ENCODE measurements around the gene CELF4. TPM values are rescaled to one million over a fixed set of nuclear protein-coding genes. Genes with fewer than 3 reads are reported as not detected.

CELF4 gene
- total and polyA plus RNA-seq, 2 experiments from 2014 or later, result 0.24 TPM; not detected in 1

DNA sequence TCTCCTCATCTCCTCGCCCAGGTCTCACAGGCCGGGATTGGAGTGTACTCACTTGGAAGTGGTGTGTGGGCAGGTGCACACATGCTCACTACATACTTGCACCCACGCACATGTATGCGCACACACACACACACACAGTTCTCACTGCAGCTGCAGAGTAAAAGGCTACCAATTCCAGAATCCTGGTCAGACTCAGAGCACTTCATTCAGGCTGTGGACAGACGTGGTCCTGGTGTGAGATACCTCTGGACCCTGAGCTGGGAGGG is 19.4 kb downstream of the CELF4 start:
- Histone ChIP-seq H3K4me1 (ENCODE audit: insufficient read depth) (no peaks in the 10 kb centered on the region), H3K4me2 (ENCODE audit: unreplicated experiment) (no peak overlapping the region), H3K79me2 (ENCODE audit: insufficient read depth) (no peaks in the 10 kb centered on the region), H3K27me3 (replicated peaks; ENCODE audit: insufficient read depth) (peaks cover 4% of the 10 kb centered on the region; the same call in 1 of the 2 replicates), H3K9ac (no peak overlapping the region), H3K4me3 (no peak overlapping the region), H3K9me2 (ENCODE audit: insufficient read depth) (no peaks in the 10 kb centered on the region), H3K9me3 (ENCODE audit: low read depth) (no peaks in the 10 kb centered on the region), H3F3A (ENCODE audit: insufficient read depth) (no peaks in the 10 kb centered on the region), H3K27ac (no peak overlapping the region), H4K20me1 (ENCODE audit: insufficient read depth) (no peaks in the 10 kb centered on the region), H2AFZ (no peak overlapping the region), H3K36me3 (ENCODE audit: low read depth) (no peaks in the 10 kb centered on the region)
- TF ChIP-seq EZH2phosphoT487 (IDR thresholded peaks at IDR 0.05; ENCODE audit: insufficient read depth, low read depth), result no peak
- no peak for TF ChIP-seq EZH2 (IDR thresholded peaks at IDR 0.05; ENCODE audit: insufficient read depth, poor library complexity, severe bottlenecking)
- DNase-seq, result no peak
- WGBS, 2 experiments (ENCODE audit: low coverage in 1 of 2, low lambda C conversion rate in 2 of 2, missing lambda C conversion rate in 2 of 2), result 63 to 68% methylated on average over 5 of the region's 5 CpGs
- in situ Hi-C loops (cut with MboI), result no loop called here

DNA sequence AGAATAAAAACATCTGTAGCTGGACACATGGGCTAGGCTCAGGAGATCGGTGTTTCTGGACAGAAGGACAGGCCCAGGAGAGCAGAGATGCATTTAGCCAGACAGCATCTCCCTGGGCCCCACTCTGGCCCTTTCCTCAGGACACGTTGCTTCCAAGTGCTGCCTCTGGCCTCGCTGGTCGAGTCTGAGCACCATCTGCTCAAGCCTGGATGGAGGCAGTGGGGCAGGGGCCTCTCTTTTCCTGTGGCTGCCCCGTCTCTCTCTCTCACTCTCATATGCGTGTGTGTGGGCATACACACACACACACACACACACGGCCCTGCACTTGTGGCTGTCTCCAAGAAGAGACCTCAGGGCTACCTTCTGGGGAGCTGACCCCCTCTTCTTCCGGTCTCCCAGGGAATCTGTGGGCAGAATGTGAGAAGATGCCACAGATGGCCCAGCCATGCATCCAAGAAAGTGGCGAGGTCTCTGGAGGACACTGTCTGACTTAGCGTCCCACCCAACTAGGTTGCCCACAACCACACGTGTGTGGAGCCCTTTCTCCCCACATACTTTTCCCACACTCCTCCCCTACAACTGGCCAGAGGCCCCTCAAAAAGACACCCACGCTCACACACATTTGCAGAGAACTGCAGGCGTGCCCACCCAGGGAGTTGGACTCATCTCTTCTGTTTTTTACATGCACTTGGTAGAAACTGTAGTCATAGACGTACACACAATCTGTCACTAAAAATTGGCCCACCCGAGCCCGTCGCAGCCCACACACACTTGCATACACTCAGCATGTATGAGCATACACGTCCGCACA is 19.9 kb downstream of the CELF4 start:
- H3K4me1 ChIP-seq (ENCODE audit: insufficient read depth), result no peaks in the 10 kb centered on the region
- no peaks in the 10 kb centered on the region for H3F3A ChIP-seq (ENCODE audit: insufficient read depth)
- H3K9me2 ChIP-seq (ENCODE audit: insufficient read depth), result no peaks in the 10 kb centered on the region
- H3K79me2 ChIP-seq (ENCODE audit: insufficient read depth), result no peaks in the 10 kb centered on the region
- no peaks in the 10 kb centered on the region for H4K20me1 ChIP-seq (ENCODE audit: insufficient read depth)
- no peak overlapping the region for H2AFZ ChIP-seq
- DNase-seq, result no peak
- H3K27me3 ChIP-seq (replicated peaks; ENCODE audit: insufficient read depth), result peaks cover 4% of the 10 kb centered on the region; the same call in 1 of the 2 replicates
- in situ Hi-C loops (cut with MboI), result no loop called here
- H3K9ac ChIP-seq, result no peak overlapping the region
- H3K4me3 ChIP-seq, result no peak overlapping the region
- no peaks in the 10 kb centered on the region for H3K9me3 ChIP-seq (ENCODE audit: low read depth)
- H3K27ac ChIP-seq, result no peak overlapping the region
- TF ChIP-seq EZH2 (IDR thresholded peaks at IDR 0.05; ENCODE audit: insufficient read depth, poor library complexity, severe bottlenecking), result no peak
- no peak for TF ChIP-seq EZH2phosphoT487 (IDR thresholded peaks at IDR 0.05; ENCODE audit: insufficient read depth, low read depth)
- WGBS, 2 experiments (ENCODE audit: low coverage in 1 of 2, low lambda C conversion rate in 2 of 2, missing lambda C conversion rate in 2 of 2), result 37 to 44% methylated on average over 19 of the region's 19 CpGs
- H3K4me2 ChIP-seq (ENCODE audit: unreplicated experiment), result no peak overlapping the region
- no peaks in the 10 kb centered on the region for H3K36me3 ChIP-seq (ENCODE audit: low read depth)

DNA sequence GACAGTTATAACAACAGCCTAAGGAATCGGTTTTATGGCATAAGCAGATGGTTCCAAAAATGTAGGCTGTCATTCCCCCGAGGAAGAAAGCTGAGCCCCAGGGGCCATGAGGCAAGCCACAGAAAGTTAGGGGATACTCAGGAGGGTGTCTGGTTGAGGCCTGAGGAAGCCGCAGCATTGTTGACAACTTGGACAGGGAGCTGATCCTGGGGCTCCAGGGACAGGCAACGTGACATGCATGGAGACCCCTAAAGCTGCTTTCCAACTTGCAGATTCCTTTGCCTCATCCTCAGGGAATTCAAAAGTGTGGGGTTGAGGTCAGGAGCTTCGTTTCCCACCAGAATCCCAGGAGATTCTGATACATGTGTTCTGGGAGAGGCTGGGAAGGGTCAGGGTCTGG is 20.9 kb downstream of the CELF4 start:
- Histone ChIP-seq H3F3A (ENCODE audit: insufficient read depth) (no peaks in the 10 kb centered on the region), H3K4me1 (ENCODE audit: insufficient read depth) (no peaks in the 10 kb centered on the region), H3K4me3 (no peak overlapping the region), H3K9ac (no peak overlapping the region), H2AFZ (no peak overlapping the region), H3K27me3 (replicated peaks; ENCODE audit: insufficient read depth) (peaks cover 11% of the 10 kb centered on the region), H3K4me2 (ENCODE audit: unreplicated experiment) (no peak overlapping the region), H3K9me2 (ENCODE audit: insufficient read depth) (no peaks in the 10 kb centered on the region), H3K9me3 (ENCODE audit: low read depth) (no peaks in the 10 kb centered on the region), H3K27ac (no peak overlapping the region), H4K20me1 (ENCODE audit: insufficient read depth) (no peaks in the 10 kb centered on the region), H3K79me2 (ENCODE audit: insufficient read depth) (no peaks in the 10 kb centered on the region), H3K36me3 (ENCODE audit: low read depth) (no peaks in the 10 kb centered on the region)
- TF ChIP-seq EZH2 (IDR thresholded peaks at IDR 0.05; ENCODE audit: insufficient read depth, poor library complexity, severe bottlenecking) (no peak), EZH2phosphoT487 (IDR thresholded peaks at IDR 0.05; ENCODE audit: insufficient read depth, low read depth) (no peak)
- DNase-seq, result no peak
- 36 to 42% methylated on average over 5 of the region's 5 CpGs for WGBS, 2 experiments (ENCODE audit: low coverage in 1 of 2, low lambda C conversion rate in 2 of 2, missing lambda C conversion rate in 2 of 2)
- in situ Hi-C loops (cut with MboI), result no loop called here

DNA sequence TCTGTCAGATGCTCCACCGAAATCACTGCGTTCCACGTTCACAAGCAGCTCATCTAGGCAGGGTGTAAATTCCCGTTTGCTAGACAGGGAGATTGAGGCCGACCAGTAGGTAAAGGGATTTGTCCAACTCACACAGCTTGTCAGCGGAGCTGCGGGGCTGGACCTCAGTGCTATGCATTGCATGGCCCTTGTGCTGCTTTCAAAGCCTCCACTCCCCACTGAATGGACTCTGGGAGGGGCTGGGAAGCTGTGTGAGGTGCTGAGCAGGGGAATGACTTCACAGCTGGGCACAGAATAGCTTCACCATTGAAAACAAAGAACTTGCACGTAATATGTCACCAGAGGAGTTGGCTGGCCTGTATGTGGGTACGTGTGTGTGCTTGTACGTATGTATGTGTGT is 21.4 kb downstream of the CELF4 start:
- WGBS, 2 experiments (ENCODE audit: low coverage in 1 of 2, low lambda C conversion rate in 2 of 2, missing lambda C conversion rate in 2 of 2), result 43 to 49% methylated on average over 10 of the region's 10 CpGs
- Histone ChIP-seq H2AFZ (no peak overlapping the region), H3K4me3 (no peak overlapping the region), H3K36me3 (ENCODE audit: low read depth) (no peaks in the 10 kb centered on the region), H3K9me3 (ENCODE audit: low read depth) (no peaks in the 10 kb centered on the region), H3F3A (ENCODE audit: insufficient read depth) (no peaks in the 10 kb centered on the region), H3K79me2 (ENCODE audit: insufficient read depth) (no peaks in the 10 kb centered on the region), H3K4me1 (ENCODE audit: insufficient read depth) (no peaks in the 10 kb centered on the region), H3K27me3 (replicated peaks; ENCODE audit: insufficient read depth) (peaks cover 12% of the 10 kb centered on the region), H3K27ac (no peak overlapping the region), H4K20me1 (ENCODE audit: insufficient read depth) (no peaks in the 10 kb centered on the region), H3K9me2 (ENCODE audit: insufficient read depth) (no peaks in the 10 kb centered on the region), H3K9ac (no peak overlapping the region), H3K4me2 (ENCODE audit: unreplicated experiment) (no peak overlapping the region)
- DNase-seq, result no peak
- TF ChIP-seq EZH2phosphoT487 (IDR thresholded peaks at IDR 0.05; ENCODE audit: insufficient read depth, low read depth), result no peak
- TF ChIP-seq EZH2 (IDR thresholded peaks at IDR 0.05; ENCODE audit: insufficient read depth, poor library complexity, severe bottlenecking), result no peak
- in situ Hi-C loops (cut with MboI), result no loop called here

Measured in GM23248 (cell line).